Stimulated activated CD4-positive, alpha-beta T cell treated with anti-CD3 and anti-CD28 coated beads, Interleukin-15, amount 100 ng/mL, for 24 hours (primary cell): ENCODE measurements around the gene LMF1.
A peak's percentile ranks its signal among the peaks of the same experiment; 100 is the strongest.

Experiments
- DNase-seq: peaks from one replicate; pipeline ENCODE4 v3.0.0-alpha.2; 2020

Gene LMF1

GRCh38 chr16:984736-985636 lies 14.2 kb upstream of the LMF1 start:
- DNase-seq, result no peak

- no peak for DNase-seq
Observed at GRCh38 chr16:984121-984694, 13.4 kb upstream of the LMF1 start.

GRCh38 chr16:983044-984030 lies 12.6 kb upstream of the LMF1 start:
- no peak for DNase-seq

GRCh38 chr16:982145-983043 lies 11.6 kb upstream of the LMF1 start:
- peak; percentile 39 for DNase-seq

- DNase-seq, result no peak
Observed at GRCh38 chr16:981695-982144, 10.9 kb upstream of the LMF1 start, which contains the start of gene SOX8. TSS of gene SOX8 (plus strand) at chr16:981770. CDS start at chr16:981923, 153 bp downstream.

- DNase-seq, result no peak
Observed at GRCh38 chr16:980595-980854, 9.7 kb upstream of the LMF1 start.

- DNase-seq, result no peak
Observed at GRCh38 chr16:979859-980594, 9.2 kb upstream of the LMF1 start.

- DNase-seq, result no peak
Observed at GRCh38 chr16:979147-979546, 8.4 kb upstream of the LMF1 start.

GRCh38 chr16:978403-978802 lies 7.6 kb upstream of the LMF1 start:
- no peak for DNase-seq

- DNase-seq, result no peak
Observed at GRCh38 chr16:977896-978295, 7.1 kb upstream of the LMF1 start.

- DNase-seq, result no peak
Observed at GRCh38 chr16:977081-977701, 6.4 kb upstream of the LMF1 start.

- peak; percentile 62 for DNase-seq
Observed at GRCh38 chr16:976389-976931, 5.7 kb upstream of the LMF1 start.

GRCh38 chr16:975291-975690 lies 4.5 kb upstream of the LMF1 start:
- no peak for DNase-seq

GRCh38 chr16:974611-975261 lies 4.0 kb upstream of the LMF1 start:
- DNase-seq, result no peak

GRCh38 chr16:974001-974601 lies 3.3 kb upstream of the LMF1 start:
- no peak for DNase-seq

- DNase-seq, result no peak
Observed at GRCh38 chr16:973366-973765, 2.6 kb upstream of the LMF1 start.

GRCh38 chr16:972316-973002 lies 1.7 kb upstream of the LMF1 start:
- no peak for DNase-seq

- no peak for DNase-seq
Observed at GRCh38 chr16:971981-972315, 1.2 kb upstream of the LMF1 start.

GRCh38 chr16:971582-971905 lies 760 bp upstream of the LMF1 start:
- DNase-seq, result no peak

GRCh38 chr16:970386-970765 lies 408 bp downstream of the LMF1 start:
- no peak for DNase-seq
